SHP77 (cell line): ENCODE measurements around the gene NEGR1.
A peak's percentile ranks its signal among the peaks of the same experiment; 100 is the strongest.

ENCODE experiments used
- DNase-seq, 2 experiments: peaks; one replicate each; lab custom pipeline; 2025; lab: John Stamatoyannopoulos, UW

NEGR1 gene

DNA sequence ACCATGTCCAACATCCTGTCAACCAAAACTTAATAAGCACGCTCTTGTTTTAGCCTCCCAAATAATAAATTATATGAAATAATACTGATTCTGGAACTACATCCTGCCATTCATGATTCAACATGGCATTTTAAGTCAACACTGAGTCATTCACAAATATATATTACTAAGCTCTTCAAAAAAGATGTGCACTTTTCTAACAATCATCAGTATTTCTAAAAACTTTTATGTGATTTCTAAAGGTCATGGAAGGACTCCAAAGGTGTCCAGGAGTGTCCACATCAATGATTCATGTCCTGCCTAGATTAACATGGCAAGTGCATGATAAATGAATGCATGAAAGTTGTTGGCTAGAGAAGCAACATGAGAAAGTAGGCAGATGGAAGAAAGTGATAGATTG, 51.6 kb downstream of the NEGR1 start:
- DNase-seq: no peak

DNA sequence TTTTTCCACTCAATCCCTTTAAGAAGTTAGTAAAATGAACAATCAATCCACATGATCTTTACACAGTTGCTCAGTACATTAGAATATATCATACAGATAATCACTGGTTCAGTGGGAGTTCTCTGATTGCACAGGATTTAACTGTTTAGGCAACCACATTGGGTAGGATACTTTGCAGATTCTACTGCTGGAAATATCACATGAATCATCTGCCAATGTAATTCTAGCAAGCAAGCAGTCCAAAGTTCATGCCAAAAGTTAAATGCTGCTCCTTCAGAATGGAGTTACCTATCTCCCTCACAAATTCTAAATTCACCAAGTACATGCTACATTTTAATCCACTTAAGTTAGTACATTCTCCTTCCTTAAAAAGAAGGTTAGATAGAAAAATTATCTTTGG, 52.4 kb downstream of the NEGR1 start:
- DNase-seq: no peak

DNA sequence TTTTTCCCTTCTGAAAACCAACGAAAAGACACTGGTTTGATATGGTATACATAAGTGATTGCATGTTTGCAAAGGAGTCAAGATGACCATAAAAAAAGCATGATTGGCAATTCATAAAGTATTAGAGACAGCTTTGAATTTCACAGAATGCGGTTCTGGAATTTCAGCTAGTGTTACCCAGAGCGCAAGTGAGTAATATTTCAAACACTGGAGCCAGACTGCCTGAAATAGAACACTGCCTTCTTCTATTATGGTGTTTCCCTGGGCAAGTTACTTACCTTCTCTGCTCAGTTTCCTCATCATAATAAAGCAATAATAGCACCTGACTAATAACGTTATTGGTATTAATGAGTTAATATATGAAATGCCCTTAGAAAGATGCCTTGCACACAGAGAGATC, 54.7 kb downstream of the NEGR1 start:
- no peak for DNase-seq

DNA sequence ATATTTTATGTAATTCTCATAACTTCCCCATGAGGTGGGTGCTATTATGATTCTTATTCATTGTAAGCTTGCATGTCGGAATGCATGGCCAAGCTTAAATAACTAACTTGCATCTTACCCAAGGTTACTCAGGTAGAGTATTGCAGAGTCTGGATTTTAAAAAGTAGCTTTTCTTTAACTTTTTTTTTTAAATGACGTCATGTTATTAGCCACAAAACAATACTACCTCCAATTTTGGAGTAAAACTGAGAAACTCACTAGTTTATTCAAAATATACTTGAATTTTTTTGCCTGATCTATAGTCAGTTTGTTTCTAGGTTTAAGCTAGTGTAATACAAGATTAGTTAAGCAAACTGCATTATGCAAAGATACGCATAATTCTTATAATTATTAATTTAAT, 57.8 kb downstream of the NEGR1 start:
- no peak for DNase-seq

DNA sequence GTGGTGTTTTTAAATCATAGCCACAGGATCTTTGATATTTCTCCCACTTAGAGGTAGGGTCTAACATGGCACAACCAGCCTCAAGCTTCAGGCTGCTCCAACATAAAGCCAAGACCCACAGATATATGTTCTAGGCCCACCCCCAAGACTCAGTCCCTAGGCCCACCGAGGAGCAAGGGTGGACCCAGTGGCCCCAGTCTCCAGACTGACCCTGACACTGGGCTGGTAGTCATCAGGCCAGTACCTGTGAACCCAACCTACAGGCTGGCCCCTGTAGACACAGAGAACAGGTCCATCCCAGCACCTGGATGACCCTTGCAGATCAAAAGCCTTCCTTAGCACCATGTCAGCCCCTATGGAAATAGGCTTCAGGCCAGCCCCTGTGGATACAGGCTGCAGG, 60.5 kb downstream of the NEGR1 start:
- DNase-seq: no peak

DNA sequence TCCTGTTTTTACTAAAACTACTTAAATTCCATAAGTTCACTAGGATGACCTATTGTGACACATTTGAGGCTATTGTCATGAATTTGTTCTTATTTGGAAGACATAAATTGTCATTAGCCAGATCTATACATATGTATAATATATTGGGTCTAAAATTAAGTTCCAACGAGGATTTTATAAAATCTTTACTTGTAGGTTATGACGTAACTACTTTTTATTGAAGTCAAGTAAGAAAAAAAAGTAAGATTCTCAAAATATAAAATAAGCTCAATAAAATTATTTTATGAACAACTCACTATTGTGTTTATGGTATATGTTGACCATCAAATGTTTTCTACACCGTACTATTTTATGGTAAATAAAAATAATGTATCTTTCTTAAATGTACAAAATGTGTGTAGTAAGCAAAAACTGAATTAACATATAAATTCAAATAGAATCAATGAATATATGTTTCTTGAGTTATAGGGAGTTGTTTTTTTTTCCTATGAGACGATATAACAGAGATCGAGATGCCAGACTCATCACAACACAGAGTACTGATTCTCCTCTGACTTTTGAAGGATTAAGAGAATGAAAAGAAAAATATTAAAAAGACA, 64.1 kb downstream of the NEGR1 start:
- no peak for DNase-seq

DNA sequence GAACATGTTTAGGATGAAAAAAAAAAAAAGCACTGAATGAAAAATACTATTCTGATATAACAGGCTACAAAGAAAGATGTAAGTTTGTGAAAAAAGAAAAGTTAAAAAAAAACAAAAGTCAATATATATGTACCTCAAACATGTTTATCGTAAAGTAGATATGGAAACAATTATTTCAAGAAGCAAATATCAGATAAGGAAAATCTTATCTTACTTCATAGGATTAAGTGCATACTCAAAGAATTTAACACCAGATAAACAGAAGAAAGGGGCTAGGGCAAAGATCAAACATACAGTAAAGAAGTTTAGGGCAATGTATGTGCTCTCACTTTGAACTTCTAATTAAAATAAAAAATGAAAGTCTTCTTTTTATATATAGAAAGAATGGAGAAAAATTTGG, 75.3 kb downstream of the NEGR1 start:
- DNase-seq: no peak

DNA sequence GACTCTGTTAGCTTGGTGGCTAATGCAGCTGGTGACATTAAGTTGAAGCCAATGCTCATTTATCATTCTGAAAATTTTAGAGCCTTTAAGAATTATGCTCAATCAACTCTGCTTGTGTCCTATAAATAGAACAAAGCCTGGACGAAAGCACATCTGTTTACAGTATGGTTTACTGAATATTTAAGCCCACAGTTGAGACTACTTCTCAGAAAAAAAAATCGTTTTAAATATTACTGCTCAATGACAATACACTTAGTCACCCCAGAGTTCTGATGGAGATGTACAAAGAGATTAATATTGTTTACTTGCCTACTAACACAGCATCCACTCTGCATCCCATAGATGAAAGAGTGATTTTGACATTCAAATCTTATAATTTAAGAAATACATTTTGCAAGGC, 79.6 kb downstream of the NEGR1 start:
- DNase-seq: no peak

DNA sequence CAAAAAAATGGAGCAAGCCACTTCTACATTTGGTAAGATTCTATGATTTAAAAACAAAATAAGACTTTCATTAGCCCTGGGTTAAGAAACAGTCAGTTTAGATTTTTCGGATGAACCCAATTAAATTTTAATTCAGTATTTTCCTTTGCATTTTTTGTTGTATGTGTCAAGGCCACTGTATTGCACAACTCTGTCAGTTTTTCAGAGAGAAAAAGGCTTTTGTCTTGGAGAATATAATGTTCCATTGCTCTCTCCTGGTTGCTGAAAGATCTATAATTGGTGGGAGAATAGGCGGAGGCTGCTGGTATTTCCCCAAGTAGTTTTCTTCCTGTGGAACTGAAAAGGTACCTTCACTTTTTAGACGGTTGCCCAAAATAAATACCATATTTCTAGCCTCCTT, 84.6 kb downstream of the NEGR1 start:
- DNase-seq: no peak

DNA sequence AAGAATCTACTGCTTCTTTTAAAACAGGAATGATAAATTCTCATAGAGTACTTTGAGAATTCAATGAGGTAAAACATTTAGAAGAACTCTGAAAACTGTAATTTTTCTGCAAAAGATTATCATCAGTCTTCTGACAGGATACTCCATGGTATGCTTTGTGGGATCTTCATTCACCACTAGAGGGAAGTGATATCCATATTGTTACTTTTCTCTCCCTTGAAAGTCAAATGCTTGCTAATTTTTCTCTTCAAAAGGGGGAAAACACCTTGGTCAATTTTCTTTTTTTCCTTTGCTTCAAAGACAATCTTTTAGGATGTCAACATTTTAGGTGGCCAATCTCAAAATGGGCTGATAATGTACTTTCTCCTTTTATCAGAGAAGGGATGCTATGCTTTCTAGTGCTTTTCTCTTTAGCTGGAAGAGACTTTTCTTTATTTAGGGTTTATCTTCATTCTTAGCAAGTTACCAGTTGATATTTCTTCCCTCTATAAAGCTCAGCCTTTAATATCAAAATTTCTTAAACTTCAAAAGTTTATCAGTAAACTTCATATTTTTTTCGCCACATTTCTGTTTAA, 95.5 kb downstream of the NEGR1 start:
- DNase-seq: peak; percentile 0 to 6

DNA sequence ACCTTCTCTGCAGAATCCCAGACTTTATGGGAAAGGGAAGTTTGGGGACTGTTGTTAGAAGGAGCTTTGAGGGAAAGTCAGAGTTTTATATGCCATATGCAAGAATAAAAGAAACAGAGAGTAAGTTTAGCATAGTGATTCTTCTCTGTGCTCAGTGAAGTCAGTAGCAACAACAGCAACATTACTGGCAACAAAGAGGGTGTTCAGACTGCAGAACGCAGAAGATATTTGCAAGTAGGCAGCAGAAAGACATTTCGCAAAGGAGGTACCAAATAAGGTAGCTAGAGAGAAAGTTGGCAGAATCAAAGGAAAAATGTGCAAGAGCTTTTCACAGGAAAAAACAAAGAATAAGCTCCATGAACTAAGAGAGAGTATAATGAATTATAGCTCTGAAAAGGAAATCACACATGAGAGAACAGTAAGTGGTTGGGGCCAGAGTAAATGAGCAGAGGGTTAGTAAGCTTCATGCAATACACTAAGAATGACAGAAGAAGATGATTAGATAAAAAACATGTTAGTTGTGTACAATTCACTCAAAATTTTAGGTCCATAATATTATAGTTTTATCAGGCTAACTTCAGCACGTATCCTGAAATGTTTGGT, 98.1 kb downstream of the NEGR1 start:
- no peak for DNase-seq

DNA sequence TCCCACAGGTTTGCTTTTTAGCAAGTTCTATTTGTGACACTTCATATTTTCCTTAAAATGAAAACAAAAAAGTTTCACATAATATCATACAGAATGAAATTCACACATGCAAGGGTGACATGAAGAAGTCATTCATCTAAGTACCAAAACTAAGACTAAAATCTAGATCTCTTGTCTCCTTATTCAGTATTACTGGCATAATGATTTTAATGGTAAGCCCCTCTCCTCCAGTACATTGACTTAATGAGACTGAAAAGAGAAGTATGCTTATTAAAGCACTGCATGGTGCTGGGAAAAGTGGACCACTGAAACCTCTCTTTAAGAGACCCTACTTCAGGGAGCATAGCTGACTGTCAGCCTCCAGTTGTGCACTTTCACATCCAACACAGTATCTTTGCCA, 99.5 kb downstream of the NEGR1 start:
- DNase-seq: no peak

DNA sequence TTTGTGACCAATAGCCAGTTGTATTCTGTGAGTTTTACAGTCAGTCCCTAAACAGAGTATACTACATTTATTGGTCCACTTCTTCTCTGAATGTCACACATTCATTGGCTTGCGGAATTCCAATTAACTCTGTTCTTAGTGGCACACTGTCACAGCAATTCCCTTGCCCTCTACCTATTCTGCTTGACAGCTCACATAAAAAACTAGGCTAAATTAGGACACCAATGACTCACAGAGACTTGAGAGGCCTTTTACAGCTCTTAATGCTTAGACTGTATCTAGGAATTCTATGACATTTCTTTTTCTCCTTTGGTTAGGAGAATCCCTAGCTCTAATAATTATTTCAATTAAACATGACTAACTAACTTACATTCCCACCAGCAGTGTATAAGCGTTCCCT, 104.1 kb downstream of the NEGR1 start:
- DNase-seq: no peak

DNA sequence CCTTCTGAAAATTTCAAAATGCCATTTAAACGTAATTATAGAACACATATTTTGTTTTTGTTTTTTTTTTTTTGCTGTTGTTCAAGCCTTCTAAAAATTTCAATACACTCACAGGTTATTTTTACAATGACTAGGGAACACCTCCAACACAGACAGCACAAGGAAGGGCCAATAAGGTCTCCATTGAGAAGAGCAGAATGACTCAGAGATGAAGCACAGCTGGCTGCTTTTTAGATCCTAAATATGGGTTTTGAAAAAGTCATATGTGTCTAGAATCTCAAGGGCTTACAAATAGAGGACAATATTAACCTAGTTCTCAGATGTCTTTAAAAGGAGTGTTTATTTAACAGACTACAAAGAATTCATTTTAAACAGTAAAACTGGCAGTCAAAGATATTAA, 104.6 kb downstream of the NEGR1 start:
- no peak for DNase-seq

DNA sequence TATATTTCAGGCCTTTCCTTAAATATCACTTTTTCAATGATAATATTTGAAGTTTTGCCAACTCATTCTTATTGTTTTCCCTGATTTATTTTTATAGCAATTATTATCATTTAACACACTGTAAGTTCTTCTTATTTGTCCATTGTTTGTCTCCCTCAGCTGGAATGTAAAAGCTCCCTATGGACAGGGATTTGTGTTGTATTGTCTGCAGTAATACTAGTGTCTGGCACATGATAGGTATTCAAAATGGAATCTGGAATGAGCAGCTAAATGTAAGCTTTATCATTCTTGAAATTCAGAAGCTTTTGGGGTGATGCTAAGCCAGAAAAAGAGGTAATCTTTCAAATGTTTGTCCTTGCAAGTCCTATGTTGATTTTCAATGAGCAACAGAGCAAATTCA, 112.1 kb downstream of the NEGR1 start:
- DNase-seq: no peak

DNA sequence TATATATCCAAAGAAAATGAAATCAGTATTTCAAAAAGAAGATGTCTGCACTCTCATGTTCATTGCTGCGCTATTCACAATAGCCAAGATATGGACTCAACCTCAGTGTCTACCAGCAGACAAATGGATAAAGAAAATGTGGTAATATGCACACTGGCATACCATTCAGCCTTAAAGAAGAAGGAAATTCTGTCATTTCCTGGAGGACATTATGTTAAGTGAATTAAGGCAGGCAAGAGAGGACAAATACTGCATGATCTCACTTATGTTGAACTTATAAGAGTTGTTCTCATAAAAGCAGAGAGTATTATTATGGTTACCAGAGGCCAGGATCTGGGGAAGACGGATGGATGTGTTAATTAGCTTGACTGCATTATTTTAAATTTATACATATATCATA, 115.9 kb downstream of the NEGR1 start:
- DNase-seq: no peak

DNA sequence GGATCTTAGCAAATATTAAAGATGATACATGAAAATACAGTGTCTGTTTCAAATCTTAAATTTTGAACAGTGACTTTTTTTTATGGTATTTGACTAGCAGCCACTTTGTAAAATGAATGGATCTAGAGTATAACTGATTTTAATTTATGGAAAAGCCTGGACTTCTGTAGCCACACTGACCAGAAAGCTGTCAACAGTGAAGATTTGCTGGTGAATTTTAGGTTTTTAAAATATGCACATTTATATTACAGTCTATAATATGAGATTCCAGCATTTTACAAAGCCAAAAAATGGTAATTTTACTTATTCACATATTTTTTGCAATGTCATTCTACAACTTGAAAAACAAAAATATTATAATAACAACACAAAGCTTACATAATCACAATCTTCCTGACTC, 131.8 kb downstream of the NEGR1 start:
- DNase-seq: no peak

DNA sequence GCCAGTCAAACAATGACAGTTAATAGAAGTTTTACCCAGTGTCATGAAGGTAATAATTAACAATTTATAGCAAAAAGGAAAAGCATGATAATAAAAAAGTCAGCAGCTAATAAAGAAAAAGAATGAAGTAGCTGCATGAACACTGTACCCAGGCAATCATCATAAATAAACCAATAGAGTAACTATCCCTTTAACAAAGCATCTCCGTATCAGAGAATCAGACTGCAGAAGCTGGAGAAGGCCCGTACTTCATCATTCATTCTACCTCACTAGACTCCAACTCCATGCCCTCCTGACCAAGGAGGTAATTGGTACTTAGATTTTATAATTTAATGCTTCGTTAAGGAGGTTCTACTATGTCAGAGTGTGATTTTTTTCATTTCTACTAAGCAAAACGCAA, 140.5 kb downstream of the NEGR1 start:
- DNase-seq: no peak

DNA sequence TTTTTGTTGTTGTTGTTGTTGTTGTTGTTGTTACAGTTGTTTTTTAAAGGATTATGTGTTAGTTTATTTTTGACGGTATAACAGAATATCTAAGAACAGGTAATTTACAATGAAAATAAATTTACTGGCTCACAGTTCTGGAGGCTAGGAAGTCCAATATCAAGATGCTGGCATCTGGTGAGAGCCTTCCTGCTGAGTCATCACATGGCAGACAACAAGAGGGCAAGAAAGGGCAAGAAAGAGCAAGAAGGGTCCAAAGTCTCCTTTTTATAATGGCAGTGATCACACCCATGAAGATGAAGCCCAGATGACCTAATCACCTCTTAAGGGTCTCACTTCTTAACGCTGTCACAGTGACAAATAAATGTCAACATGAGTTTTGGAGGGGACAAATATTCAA, 142.1 kb downstream of the NEGR1 start:
- no peak for DNase-seq

DNA sequence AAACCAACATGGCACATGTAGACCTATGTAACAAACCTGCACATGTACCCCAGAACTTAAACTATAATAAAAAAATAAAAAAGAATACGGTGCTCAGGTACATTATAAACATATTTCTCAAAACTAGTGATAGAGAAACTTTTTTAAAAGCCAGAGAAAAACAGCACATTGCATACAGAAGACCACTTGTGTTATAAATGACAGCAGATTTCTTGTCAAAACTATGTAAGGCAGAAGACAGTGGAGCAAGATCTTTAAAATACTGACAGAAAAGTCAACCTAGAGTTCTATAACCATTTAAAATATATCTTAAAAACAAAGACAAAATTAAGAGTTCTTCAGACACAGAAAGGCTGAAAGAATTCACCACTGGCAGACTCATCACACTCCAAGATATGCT, 144.7 kb downstream of the NEGR1 start:
- DNase-seq: no peak

DNA sequence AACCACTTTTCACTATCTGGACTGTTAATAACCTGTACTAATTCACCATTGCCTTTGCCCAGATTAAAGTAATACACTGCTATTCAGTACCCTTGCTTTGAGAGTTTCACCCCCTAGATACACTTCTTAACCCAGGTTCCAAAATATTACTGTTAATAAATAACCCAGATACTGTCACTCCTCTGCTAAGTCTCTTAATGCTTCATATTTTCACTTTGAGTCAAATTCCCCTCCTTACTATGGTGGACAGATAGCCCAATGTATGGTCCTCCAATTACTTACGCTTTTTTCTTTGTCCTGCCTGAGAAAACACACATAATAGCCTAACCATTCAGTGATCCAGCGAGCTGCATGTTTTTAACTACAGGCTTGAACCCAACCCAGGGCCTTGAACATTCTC, 152.5 kb downstream of the NEGR1 start:
- no peak for DNase-seq

DNA sequence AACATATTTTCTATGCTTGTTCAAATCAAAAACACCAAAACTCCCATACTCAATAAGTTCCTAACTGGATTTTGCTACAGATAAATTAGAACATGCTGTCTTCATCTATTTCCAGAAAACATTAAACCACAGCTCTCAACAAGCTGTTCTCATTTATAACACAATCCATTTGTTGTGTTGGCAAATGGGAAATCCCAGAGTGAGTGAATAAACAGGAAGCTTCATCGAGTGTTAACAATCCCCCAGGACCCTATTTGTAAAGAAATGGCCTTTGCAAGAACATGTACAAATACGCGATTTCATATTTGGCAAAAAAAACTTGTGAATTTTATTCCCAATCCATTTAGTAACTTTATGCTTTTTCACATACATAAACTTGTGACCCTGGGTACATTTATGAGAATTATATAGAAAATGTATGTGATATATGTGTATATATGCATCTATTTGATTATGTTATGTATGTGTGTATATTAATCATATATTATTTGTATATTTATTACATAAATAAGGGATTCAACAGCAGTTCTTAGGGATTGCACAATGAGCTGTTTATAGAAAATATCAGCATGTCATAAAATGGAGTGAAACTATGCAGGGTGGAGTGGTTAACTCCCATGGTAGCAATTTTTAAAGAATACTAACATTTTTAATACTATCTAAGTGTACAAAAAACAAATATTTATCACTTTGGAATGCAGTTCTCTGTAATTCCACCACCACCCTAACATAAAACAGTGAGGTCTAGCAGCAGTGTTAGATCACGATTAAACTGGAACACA, 160.0 kb downstream of the NEGR1 start:
- DNase-seq: no peak

DNA sequence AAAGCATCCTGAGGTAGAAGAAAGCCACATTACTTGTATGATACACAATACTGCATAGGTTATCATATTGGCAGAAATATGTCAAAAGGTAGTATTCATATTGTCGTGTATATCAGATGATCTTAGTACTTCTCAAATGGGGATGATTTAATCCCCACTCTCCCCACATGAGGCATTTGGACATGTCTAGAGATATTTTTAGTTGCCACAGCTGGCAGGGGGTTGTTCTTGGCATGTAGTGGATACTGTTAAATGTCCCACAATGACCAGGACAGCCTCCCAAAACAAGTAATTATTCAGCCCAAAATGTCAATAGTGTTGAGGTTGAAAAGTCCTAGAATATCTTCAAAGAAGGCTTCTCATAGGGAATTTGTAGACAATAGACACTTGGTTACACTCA, 162.8 kb downstream of the NEGR1 start:
- no peak for DNase-seq
